Measurements from ENCODE around the gene SETD2.
"Not testable (repeated sequence)": the region's sequence is repeated elsewhere in the genome, so short reads cannot be mapped to it uniquely, and the experiment has no call there.

SETD2 gene

DNA sequence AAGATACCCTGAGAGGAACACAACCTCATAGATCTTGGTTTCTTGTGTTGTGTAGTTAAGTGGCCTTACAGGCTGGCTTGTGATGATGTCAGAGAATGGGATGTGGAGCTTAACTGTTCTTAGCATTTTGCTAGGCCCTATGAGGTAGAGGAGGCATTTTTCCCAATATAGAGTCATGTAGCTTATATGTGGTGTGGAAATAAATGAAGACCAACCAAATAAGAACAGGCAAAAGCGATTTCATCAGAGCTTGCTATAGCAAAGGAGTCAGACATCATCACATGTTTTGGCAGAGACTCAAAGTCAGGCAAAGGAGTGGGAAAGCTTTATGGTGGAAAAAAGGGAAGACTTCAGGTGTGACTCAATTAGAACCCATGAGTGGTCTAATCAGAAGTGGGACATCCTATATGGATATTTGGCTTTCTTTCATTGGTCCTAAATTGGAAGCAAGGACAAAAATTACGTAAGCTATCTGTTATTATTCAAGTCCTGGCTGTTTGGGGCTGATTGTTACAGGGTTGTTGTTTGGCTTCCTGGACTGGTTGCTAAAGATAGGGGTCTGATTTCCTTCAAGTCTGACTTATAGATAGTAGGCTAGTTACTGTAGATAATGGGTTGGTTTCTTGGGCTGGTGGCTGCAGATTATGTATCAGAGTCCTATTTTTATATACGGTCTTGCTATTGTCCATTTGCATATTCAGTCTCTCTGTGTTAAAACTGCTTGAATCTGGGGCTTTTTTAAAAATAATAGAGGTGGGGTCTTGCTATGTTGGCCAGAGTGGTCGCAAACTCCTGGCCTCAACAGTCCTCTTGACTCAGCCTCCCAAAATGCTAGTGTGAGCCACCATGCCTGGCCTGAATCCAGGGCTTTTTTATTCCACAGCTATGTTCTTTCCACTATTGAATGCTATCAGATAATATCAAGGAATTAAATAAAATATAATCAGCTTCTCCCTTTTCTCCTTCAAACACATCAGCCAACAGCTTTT, 30.3 kb upstream of the SETD2 start:
- H3K4me3 ChIP-seq (ENCODE audit: low read length): no peak overlapping the region
- TF ChIP-seq, protein P1, sequence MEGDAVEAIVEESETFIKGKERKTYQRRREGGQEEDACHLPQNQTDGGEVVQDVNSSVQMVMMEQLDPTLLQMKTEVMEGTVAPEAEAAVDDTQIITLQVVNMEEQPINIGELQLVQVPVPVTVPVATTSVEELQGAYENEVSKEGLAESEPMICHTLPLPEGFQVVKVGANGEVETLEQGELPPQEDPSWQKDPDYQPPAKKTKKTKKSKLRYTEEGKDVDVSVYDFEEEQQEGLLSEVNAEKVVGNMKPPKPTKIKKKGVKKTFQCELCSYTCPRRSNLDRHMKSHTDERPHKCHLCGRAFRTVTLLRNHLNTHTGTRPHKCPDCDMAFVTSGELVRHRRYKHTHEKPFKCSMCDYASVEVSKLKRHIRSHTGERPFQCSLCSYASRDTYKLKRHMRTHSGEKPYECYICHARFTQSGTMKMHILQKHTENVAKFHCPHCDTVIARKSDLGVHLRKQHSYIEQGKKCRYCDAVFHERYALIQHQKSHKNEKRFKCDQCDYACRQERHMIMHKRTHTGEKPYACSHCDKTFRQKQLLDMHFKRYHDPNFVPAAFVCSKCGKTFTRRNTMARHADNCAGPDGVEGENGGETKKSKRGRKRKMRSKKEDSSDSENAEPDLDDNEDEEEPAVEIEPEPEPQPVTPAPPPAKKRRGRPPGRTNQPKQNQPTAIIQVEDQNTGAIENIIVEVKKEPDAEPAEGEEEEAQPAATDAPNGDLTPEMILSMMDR (IDR thresholded peaks at IDR 0.05; ENCODE audit: insufficient read depth, low read depth, low read length, missing control alignments): no peak
- DNase-seq (ENCODE audit: low read depth): peak; percentile 48

DNA sequence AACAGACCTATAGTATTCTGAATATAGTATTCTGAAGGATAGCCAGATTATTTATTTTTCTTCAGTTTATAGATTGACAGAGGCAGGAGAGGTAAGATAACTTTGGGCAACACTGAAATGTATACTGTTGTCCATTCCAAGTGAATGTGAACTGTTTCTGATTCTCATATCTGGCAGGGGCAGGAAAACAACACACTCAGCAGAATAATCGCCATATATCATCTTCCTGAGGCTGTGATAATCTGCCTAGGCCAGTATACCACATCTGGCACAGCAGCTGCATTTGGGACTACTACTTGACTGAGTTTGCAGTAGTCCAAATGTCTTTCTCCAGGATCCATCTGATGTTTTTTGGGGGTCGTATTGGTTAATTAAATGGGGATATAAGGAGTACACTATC, 22.4 kb upstream of the SETD2 start:
- TF ChIP-seq, protein P1 (IDR thresholded peaks at IDR 0.05; ENCODE audit: insufficient read depth, low read depth, low read length, missing control alignments): no peak
- H3K4me3 ChIP-seq (ENCODE audit: low read length): no peak overlapping the region
- DNase-seq (ENCODE audit: low read depth): no peak

DNA sequence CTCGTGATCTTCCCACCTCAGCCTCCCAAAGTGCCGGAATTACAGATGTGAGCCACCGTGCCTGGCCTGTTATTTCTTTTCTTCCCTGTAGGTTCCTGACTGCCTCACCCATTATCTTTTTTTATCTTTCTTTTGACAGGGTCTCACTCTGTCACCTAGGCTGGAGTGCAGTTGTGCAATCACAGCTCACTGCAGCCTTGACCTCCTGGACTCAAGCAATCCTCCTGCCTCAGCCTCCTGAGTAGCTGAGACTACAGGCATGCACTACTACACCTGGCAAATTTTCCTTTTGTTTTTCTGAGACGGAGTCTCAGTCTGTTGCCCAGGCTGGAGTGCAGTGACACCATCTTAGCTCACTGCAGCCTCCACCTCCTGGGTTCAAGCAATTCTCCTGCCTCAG, 17.8 kb upstream of the SETD2 start:
- not testable (repeated sequence) for DNase-seq (ENCODE audit: low read depth); H3K4me3 ChIP-seq (ENCODE audit: low read length)

DNA sequence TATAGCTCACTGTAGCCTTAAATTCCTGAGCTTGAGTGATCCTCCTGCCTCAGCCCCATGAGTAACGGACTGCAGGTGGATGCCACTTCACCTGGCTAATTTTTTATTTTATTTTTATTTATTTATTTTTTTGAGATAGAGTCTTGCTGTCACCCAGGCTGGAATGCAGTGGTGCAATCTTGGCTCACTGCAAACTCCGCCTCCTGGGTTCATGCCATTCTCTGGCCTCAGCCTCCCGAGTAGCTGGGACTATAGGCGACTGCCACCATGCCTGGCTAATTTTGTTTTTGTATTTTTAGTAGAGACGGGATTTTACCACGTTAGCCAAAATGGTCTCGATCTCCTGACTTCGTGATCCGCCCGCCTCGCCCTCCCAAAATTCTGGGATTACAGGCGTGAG, 16.1 kb upstream of the SETD2 start:
- DNase-seq (ENCODE audit: low read depth); H3K4me3 ChIP-seq (ENCODE audit: low read length): not testable (repeated sequence)

DNA sequence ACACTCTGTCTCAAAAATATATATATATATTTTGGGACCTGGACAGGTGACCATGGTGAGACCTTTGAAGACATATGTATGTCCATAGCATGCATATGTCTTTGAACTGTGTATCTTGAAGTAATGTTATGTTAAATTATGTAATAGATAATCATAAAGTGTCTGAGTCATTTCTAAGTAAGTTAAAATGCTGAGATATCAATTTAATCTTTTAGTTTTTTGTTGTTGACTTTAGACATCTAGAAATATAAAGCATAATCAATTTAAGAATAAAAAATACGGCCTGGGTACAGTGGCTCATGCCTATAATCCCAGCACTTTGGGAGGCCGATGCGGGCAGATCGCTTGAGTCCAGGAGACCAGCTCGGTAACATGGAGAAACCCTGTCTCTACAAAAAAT, 12.7 kb upstream of the SETD2 start:
- no peak for DNase-seq (ENCODE audit: low read depth)
- H3K4me3 ChIP-seq (ENCODE audit: low read length): no peak overlapping the region
- TF ChIP-seq, protein P1 (IDR thresholded peaks at IDR 0.05; ENCODE audit: insufficient read depth, low read depth, low read length, missing control alignments): no peak

DNA sequence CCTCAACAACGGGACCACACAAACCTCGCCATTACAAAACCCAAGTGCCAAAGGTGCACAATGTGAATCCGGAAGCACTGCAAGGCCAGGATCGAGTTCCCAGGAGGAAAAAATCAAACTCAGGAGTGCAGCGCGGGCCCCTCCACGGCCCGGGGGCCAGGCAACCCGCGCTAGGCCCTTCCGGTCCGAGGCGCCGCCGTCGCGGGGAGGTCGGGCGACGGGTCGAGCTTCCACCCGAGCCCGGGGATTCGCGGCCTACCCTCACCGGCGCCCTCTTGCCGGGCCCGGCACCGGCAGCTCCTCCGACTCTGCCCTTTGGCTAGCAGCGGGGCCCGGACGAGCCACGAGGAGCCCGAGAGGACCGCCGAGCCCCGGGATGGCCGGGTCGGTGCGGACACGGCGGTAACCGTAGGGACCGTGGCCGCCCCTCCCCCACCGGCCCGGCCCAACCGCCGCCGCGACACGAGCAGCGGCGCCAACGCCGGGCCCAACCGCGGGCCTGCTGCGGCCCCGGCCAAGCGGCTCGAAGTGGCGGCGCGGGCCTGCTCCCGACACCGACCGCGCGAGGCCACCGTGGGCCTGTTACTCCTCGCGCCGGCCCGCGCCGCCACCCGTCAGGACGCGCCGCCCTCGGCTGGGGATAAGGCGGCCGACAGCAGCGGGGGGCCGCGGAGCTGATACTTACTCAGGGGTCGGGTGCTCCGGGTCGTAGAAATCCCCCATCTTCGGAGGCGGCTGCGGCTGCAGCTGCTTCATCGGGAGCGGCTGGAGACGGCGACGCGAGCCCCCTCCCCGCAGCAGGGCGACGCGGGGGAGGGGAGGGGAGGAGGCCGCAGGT, 525 bp downstream of the SETD2 start:
- DNase-seq (ENCODE audit: low read depth): peak; percentile 41
- peak overlapping the region; percentile 82 for H3K4me3 ChIP-seq (ENCODE audit: low read length)
- TF ChIP-seq, protein P1 (IDR thresholded peaks at IDR 0.05; ENCODE audit: insufficient read depth, low read depth, low read length, missing control alignments): no peak

DNA sequence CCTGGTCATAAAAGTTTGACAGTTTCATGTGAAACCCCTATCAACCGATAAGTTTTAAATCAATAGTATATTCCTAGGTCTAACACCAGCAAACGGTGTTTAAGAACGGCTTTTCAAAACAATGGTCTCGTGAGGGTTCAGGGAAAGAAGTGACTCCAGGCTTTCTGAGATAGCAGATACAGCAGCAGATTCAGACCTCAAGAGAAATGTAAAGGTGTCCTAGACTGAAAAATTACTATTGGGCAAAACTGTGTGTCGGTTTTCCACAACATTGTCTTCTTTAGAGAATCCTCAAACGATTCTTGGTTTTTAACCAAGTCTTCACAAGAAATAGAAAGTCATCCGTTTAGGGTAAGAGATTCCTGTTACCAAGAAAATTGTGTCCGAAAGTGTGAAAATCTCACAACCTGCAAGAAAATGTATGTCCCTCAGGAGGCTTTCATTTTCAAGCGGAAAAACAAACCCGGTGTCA, 1.2 kb downstream of the SETD2 start:
- TF ChIP-seq, protein P1 (IDR thresholded peaks at IDR 0.05; ENCODE audit: insufficient read depth, low read depth, low read length, missing control alignments): no peak
- DNase-seq (ENCODE audit: low read depth): peak; percentile 21
- peak overlapping the region; percentile 82 for H3K4me3 ChIP-seq (ENCODE audit: low read length)
